ENCODE results near the gene PARP6. TPM values are rescaled to one million over a fixed set of nuclear protein-coding genes. Genes with fewer than 3 reads are reported as not detected.

Gene PARP6
- total and polyA plus RNA-seq, 3 experiments from 2014 or later, result 30.0 to 63.9 (median 59.4) TPM

GRCh38 chr15:72229947-72230196 is 42.5 kb downstream of the PARP6 start:
- ChIA-PET POLR2A (interaction anchor here (1.3 to 2.6 kb wide), 3 partner anchors 12 to 146 kb away, joined by 4 to 9 read pairs (median 6); partner anchors contain the start of gene HEXA), CTCF (interaction anchor here (1.2 to 5.0 kb wide), 2 partner anchors 30 to 43 kb away, joined by 6 to 51 read pairs; partner anchors contain the start of gene GRAMD2A)
- Histone ChIP-seq H3K4me3 (ENCODE audit: low read length) (peak overlapping the region; percentile 63), H3K36me3 (ENCODE audit: insufficient read depth, low read length) (no peaks in the 10 kb centered on the region), H3K27ac (ENCODE audit: low read depth, low read length) (peak overlapping the region; percentile 86), H3K9me3 (ENCODE audit: low read length) (no peaks in the 10 kb centered on the region), H3K4me1 (ENCODE audit: insufficient read depth, low read length) (peaks cover 53% of the 10 kb centered on the region), H3K27me3 (ENCODE audit: insufficient read depth, low read length, poor library complexity, severe bottlenecking) (no peaks in the 10 kb centered on the region)
- Mint-ChIP-seq H3K27ac (peak overlapping the region in 7 of 8 donors; percentile 92 to 100 (median 99)), H3K36me3 (peaks cover 0 to 19% (median 0%) of the 10 kb centered on the region in 3 donors), H3K4me1 (peaks cover 53 to 61% (median 57%) of the 10 kb centered on the region in 3 donors), H3K4me3 (peak overlapping the region; percentile 91 to 100 (median 99)), H3K9me3 (no peaks in the 10 kb centered on the region), H3K27me3 (peaks cover 0 to 1% of the 10 kb centered on the region in 2 donors)
- DNase-seq, result no peak

- ChIA-PET CTCF (interaction anchor here (1.2 to 5.0 kb wide), 2 partner anchors 30 to 44 kb away, joined by 6 to 51 read pairs; partner anchors contain the start of gene GRAMD2A), POLR2A (interaction anchor here (1.3 to 1.6 kb wide), 2 partner anchors 12 to 146 kb away, joined by 4 to 6 read pairs; partner anchors contain the start of gene HEXA)
- H3K27ac ChIP-seq (ENCODE audit: low read depth, low read length), result peak overlapping the region; percentile 86
- H3K27me3 ChIP-seq (ENCODE audit: insufficient read depth, low read length, poor library complexity, severe bottlenecking), result no peaks in the 10 kb centered on the region
- no peaks in the 10 kb centered on the region for H3K9me3 ChIP-seq (ENCODE audit: low read length)
- peaks cover 0 to 1% of the 10 kb centered on the region in 2 donors for H3K27me3 Mint-ChIP-seq
- peaks cover 56% of the 10 kb centered on the region for H3K4me1 ChIP-seq (ENCODE audit: insufficient read depth, low read length)
- peaks cover 0 to 20% (median 0%) of the 10 kb centered on the region in 3 donors for H3K36me3 Mint-ChIP-seq
- peak; percentile 24 to 60 (median 40) for DNase-seq
- peak overlapping the region; percentile 83 to 100 (median 98) for H3K27ac Mint-ChIP-seq
- H3K4me1 Mint-ChIP-seq, result peaks cover 54 to 63% (median 60%) of the 10 kb centered on the region in 3 donors
- no peaks in the 10 kb centered on the region for H3K36me3 ChIP-seq (ENCODE audit: insufficient read depth, low read length)
- H3K9me3 Mint-ChIP-seq, result no peaks in the 10 kb centered on the region
- H3K4me3 Mint-ChIP-seq, result peak overlapping the region; percentile 91 to 100 (median 99)
- H3K4me3 ChIP-seq (ENCODE audit: low read length), result peak overlapping the region; percentile 63
Measured at GRCh38 chr15:72229076-72229946, 43.0 kb downstream of the PARP6 start.

- peak overlapping the region; percentile 63 for H3K4me3 ChIP-seq (ENCODE audit: low read length)
- H3K27ac ChIP-seq (ENCODE audit: low read depth, low read length), result peak overlapping the region; percentile 60
- CTCF ChIA-PET, result interaction anchor here (1.2 to 5.0 kb wide), 8 partner anchors 15 to 458 kb away, joined by 3 to 51 read pairs (median 6); partner anchors contain the start of genes BBS4, GRAMD2A, HEXA and HIGD2B
- H3K36me3 Mint-ChIP-seq, result peaks cover 3 to 34% (median 5%) of the 10 kb centered on the region in 3 donors
- H3K36me3 ChIP-seq (ENCODE audit: insufficient read depth, low read length), result no peaks in the 10 kb centered on the region
- H3K27me3 ChIP-seq (ENCODE audit: insufficient read depth, low read length, poor library complexity, severe bottlenecking), result no peaks in the 10 kb centered on the region
- peaks cover 64% of the 10 kb centered on the region for H3K4me1 ChIP-seq (ENCODE audit: insufficient read depth, low read length)
- H3K9me3 Mint-ChIP-seq, result no peaks in the 10 kb centered on the region
- POLR2A ChIA-PET, result interaction anchor here (0.6 to 2.3 kb wide), 6 partner anchors 11 to 556 kb away, joined by 3 to 7 read pairs (median 3); partner anchors contain the start of genes ADPGK, ARIH1 and HEXA
- H3K27ac Mint-ChIP-seq, result peak overlapping the region; percentile 83 to 100 (median 96)
- no peaks in the 10 kb centered on the region for H3K9me3 ChIP-seq (ENCODE audit: low read length)
- DNase-seq, result peak in 1 of 5 donors; percentile 48
- peak overlapping the region; percentile 91 to 100 (median 99) for H3K4me3 Mint-ChIP-seq
- peaks cover 0 to 1% of the 10 kb centered on the region in 2 donors for H3K27me3 Mint-ChIP-seq
- peaks cover 66 to 75% (median 73%) of the 10 kb centered on the region in 3 donors for H3K4me1 Mint-ChIP-seq
Measured at GRCh38 chr15:72227720-72228119, 44.6 kb downstream of the PARP6 start.

GRCh38 chr15:72227192-72227586 is 45.2 kb downstream of the PARP6 start:
- Histone ChIP-seq H3K4me3 (ENCODE audit: low read length) (peak overlapping the region; percentile 54), H3K4me1 (ENCODE audit: insufficient read depth, low read length) (peaks cover 64% of the 10 kb centered on the region), H3K9me3 (ENCODE audit: low read length) (no peaks in the 10 kb centered on the region), H3K27ac (ENCODE audit: low read depth, low read length) (peak overlapping the region; percentile 60), H3K36me3 (ENCODE audit: insufficient read depth, low read length) (no peaks in the 10 kb centered on the region), H3K27me3 (ENCODE audit: insufficient read depth, low read length, poor library complexity, severe bottlenecking) (no peaks in the 10 kb centered on the region)
- peaks cover 0 to 1% of the 10 kb centered on the region in 2 donors for H3K27me3 Mint-ChIP-seq
- H3K4me1 Mint-ChIP-seq, result peaks cover 67 to 75% (median 73%) of the 10 kb centered on the region in 3 donors
- ChIA-PET POLR2A (interaction anchor here (0.6 to 2.3 kb wide), 5 partner anchors 29 to 557 kb away, joined by 3 to 7 read pairs (median 3); partner anchors contain the start of genes ADPGK, ARIH1, GRAMD2A and HEXA), CTCF (interaction anchor here (0.7 to 5.0 kb wide), 16 partner anchors 9 to 459 kb away, joined by 3 to 51 read pairs (median 4); partner anchors contain the start of genes BBS4, GRAMD2A, HEXA and HIGD2B)
- H3K27ac Mint-ChIP-seq, result peak overlapping the region; percentile 91 to 100 (median 96)
- DNase-seq, result peak in 2 of 5 donors; percentile 7 to 59
- peak overlapping the region; percentile 66 to 99 (median 79) for H3K4me3 Mint-ChIP-seq
- no peaks in the 10 kb centered on the region for H3K9me3 Mint-ChIP-seq
- H3K36me3 Mint-ChIP-seq, result peaks cover 3 to 39% (median 5%) of the 10 kb centered on the region in 3 donors

- CTCF ChIA-PET, result no interaction called here
- H3K4me3 ChIP-seq (ENCODE audit: low read length), result no peak overlapping the region
- H3K9me3 ChIP-seq (ENCODE audit: low read length), result no peaks in the 10 kb centered on the region
- H3K36me3 ChIP-seq (ENCODE audit: insufficient read depth, low read length), result peaks cover 22% of the 10 kb centered on the region
- H3K36me3 Mint-ChIP-seq, result peaks cover 5 to 58% (median 9%) of the 10 kb centered on the region in 3 donors
- DNase-seq, result no peak
- no peaks in the 10 kb centered on the region for H3K27me3 ChIP-seq (ENCODE audit: insufficient read depth, low read length, poor library complexity, severe bottlenecking)
- POLR2A ChIA-PET, result interaction anchor here (0.7 kb wide), 1 partner anchor 60 kb away, joined by 3 read pairs; no protein-coding TSS in a partner anchor
- H3K27ac Mint-ChIP-seq, result peak overlapping the region in 4 of 8 donors; percentile 1 to 57 (median 30)
- H3K27ac ChIP-seq (ENCODE audit: low read depth, low read length), result no peak overlapping the region
- no peak overlapping the region for H3K4me3 Mint-ChIP-seq
- peaks cover 73 to 86% (median 84%) of the 10 kb centered on the region in 3 donors for H3K4me1 Mint-ChIP-seq
- no peaks in the 10 kb centered on the region for H3K27me3 Mint-ChIP-seq
- peaks cover 55% of the 10 kb centered on the region for H3K4me1 ChIP-seq (ENCODE audit: insufficient read depth, low read length)
- no peaks in the 10 kb centered on the region for H3K9me3 Mint-ChIP-seq
Measured at GRCh38 chr15:72223278-72223677, 49.1 kb downstream of the PARP6 start.

GRCh38 chr15:72222393-72222792 is 50.0 kb downstream of the PARP6 start:
- Mint-ChIP-seq H3K27me3 (no peaks in the 10 kb centered on the region), H3K4me3 (no peak overlapping the region), H3K9me3 (no peaks in the 10 kb centered on the region), H3K4me1 (peaks cover 66 to 78% (median 77%) of the 10 kb centered on the region in 3 donors), H3K36me3 (peaks cover 5 to 66% (median 9%) of the 10 kb centered on the region in 3 donors), H3K27ac (peak overlapping the region in 7 of 8 donors; percentile 30 to 78 (median 58))
- no peaks in the 10 kb centered on the region for H3K9me3 ChIP-seq (ENCODE audit: low read length)
- peaks cover 29% of the 10 kb centered on the region for H3K36me3 ChIP-seq (ENCODE audit: insufficient read depth, low read length)
- peaks cover 46% of the 10 kb centered on the region for H3K4me1 ChIP-seq (ENCODE audit: insufficient read depth, low read length)
- POLR2A ChIA-PET, result interaction anchor here (0.9 kb wide), 1 partner anchor 9 kb away, joined by 3 read pairs; no protein-coding TSS in a partner anchor
- no peaks in the 10 kb centered on the region for H3K27me3 ChIP-seq (ENCODE audit: insufficient read depth, low read length, poor library complexity, severe bottlenecking)
- H3K4me3 ChIP-seq (ENCODE audit: low read length), result no peak overlapping the region
- CTCF ChIA-PET, result interaction anchor here (1.3 to 2.0 kb wide), 3 partner anchors 21 to 49 kb away, joined by 3 to 8 read pairs (median 3); no protein-coding TSS in a partner anchor
- H3K27ac ChIP-seq (ENCODE audit: low read depth, low read length), result no peak overlapping the region
- no peak for DNase-seq

- Histone ChIP-seq H3K36me3 (ENCODE audit: insufficient read depth, low read length) (peaks cover 45% of the 10 kb centered on the region), H3K27me3 (ENCODE audit: insufficient read depth, low read length, poor library complexity, severe bottlenecking) (no peaks in the 10 kb centered on the region), H3K27ac (ENCODE audit: low read depth, low read length) (no peak overlapping the region), H3K4me3 (ENCODE audit: low read length) (no peak overlapping the region), H3K9me3 (ENCODE audit: low read length) (no peaks in the 10 kb centered on the region), H3K4me1 (ENCODE audit: insufficient read depth, low read length) (peaks cover 30% of the 10 kb centered on the region)
- CTCF ChIA-PET, result interaction anchor here (0.7 kb wide), 1 partner anchor 21 kb away, joined by 3 read pairs; no protein-coding TSS in a partner anchor
- DNase-seq, result no peak
- Mint-ChIP-seq H3K9me3 (no peaks in the 10 kb centered on the region), H3K27me3 (no peaks in the 10 kb centered on the region), H3K4me1 (peaks cover 52 to 62% (median 62%) of the 10 kb centered on the region in 3 donors), H3K27ac (peak overlapping the region; percentile 7 to 81 (median 54)), H3K4me3 (peak overlapping the region in 1 of 7 donors; percentile 23), H3K36me3 (peaks cover 5 to 80% (median 9%) of the 10 kb centered on the region in 3 donors)
- POLR2A ChIA-PET, result no interaction called here
Measured at GRCh38 chr15:72220687-72221086, 51.7 kb downstream of the PARP6 start.
